Measurements from ENCODE around the gene TNRC6A. TPM values are rescaled to one million over a fixed set of nuclear protein-coding genes. Genes with fewer than 3 reads are reported as not detected.

Gene TNRC6A
- total RNA-seq, 1 experiment from 2014 or later = 41.6 TPM

DNA sequence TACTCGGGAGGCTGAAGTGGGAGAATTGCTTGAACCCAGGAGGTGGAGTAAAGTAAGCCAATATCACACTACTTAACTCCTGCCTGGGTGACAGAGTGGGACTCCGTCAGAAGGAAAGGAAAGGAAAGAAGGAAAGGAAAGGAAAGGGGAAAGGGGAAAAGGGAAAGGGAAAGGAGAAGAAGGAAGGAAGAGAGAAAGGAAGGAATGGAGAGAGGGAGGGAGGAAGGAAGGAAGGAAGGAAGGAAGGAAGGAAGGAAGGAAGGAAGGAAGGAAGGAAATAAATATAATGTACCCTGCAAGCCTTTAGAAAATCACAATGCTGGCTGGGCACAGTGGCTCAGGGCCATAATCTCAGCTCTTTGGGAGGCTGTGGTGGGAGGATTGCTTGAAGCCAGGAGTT lies 143.6 kb downstream of the TNRC6A start:
- Mint-ChIP-seq H3K27me3 (ENCODE audit: insufficient read depth, unreplicated experiment) (peaks cover 18% of the 10 kb centered on the region), H3K4me1 (ENCODE audit: insufficient read depth, unreplicated experiment) (no peaks in the 10 kb centered on the region), H3K9me3 (ENCODE audit: unreplicated experiment) (no peaks in the 10 kb centered on the region), H3K36me3 (ENCODE audit: insufficient read depth, unreplicated experiment) (no peaks in the 10 kb centered on the region), H3K27ac (ENCODE audit: low read depth, unreplicated experiment) (no peak overlapping the region), H3K4me3 (ENCODE audit: unreplicated experiment) (no peak overlapping the region)
- no TSS peak for BruUV-seq (replicated peaks)
- ChIA-PET CTCF (interaction anchor here (1.3 kb wide), 1 partner anchor 33 kb away, joined by 3 read pairs; no protein-coding TSS in a partner anchor), POLR2A (no interaction called here)
- TF ChIP-seq, protein P1, sequence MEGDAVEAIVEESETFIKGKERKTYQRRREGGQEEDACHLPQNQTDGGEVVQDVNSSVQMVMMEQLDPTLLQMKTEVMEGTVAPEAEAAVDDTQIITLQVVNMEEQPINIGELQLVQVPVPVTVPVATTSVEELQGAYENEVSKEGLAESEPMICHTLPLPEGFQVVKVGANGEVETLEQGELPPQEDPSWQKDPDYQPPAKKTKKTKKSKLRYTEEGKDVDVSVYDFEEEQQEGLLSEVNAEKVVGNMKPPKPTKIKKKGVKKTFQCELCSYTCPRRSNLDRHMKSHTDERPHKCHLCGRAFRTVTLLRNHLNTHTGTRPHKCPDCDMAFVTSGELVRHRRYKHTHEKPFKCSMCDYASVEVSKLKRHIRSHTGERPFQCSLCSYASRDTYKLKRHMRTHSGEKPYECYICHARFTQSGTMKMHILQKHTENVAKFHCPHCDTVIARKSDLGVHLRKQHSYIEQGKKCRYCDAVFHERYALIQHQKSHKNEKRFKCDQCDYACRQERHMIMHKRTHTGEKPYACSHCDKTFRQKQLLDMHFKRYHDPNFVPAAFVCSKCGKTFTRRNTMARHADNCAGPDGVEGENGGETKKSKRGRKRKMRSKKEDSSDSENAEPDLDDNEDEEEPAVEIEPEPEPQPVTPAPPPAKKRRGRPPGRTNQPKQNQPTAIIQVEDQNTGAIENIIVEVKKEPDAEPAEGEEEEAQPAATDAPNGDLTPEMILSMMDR (IDR thresholded peaks at IDR 0.05; ENCODE audit: unreplicated experiment) = no peak
- DNase-seq (ENCODE audit: unreplicated experiment) = no peak
- intact Hi-C loops (cut with micrococcal nuclease) = no loop called here

DNA sequence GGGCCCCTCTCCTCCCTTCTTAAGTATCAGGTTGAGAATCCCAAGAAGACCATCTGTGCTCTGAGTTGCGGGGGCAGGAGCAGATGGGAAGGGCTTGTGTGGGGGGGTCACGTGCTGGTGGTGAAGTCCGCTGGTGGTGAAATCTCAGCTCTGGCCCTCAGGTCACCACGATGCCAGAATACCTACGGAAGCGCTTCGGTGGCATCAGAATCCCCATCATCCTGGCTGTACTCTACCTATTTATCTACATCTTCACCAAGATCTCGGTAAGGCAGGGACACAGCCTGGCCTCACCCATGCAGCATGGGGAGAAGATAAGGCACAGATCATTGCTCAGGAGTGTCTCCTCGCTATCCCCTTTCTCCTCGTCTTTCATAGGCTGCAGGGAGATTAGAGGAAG lies 146.0 kb downstream of the TNRC6A start:
- no peak for DNase-seq (ENCODE audit: unreplicated experiment)
- Mint-ChIP-seq H3K9me3 (ENCODE audit: unreplicated experiment) (no peaks in the 10 kb centered on the region), H3K36me3 (ENCODE audit: insufficient read depth, unreplicated experiment) (no peaks in the 10 kb centered on the region), H3K27ac (ENCODE audit: low read depth, unreplicated experiment) (no peak overlapping the region), H3K4me1 (ENCODE audit: insufficient read depth, unreplicated experiment) (no peaks in the 10 kb centered on the region), H3K4me3 (ENCODE audit: unreplicated experiment) (no peak overlapping the region), H3K27me3 (ENCODE audit: insufficient read depth, unreplicated experiment) (peaks cover 18% of the 10 kb centered on the region)
- intact Hi-C loops (cut with micrococcal nuclease) = no loop called here
- ChIA-PET POLR2A (no interaction called here), CTCF (interaction anchor here (0.8 kb wide), 1 partner anchor 28 kb away, joined by 3 read pairs; no protein-coding TSS in a partner anchor)
- TF ChIP-seq, protein P1 (IDR thresholded peaks at IDR 0.05; ENCODE audit: unreplicated experiment) = no peak
- no TSS peak for BruUV-seq (replicated peaks)

Other genes starting within 250 kb of the TNRC6A start
- 50.1 and 57.3 TPM in 2 replicates for gene RBBP6, start 190.1 kb upstream of the TNRC6A start, total RNA-seq (2022)
- not detected in 2 replicates for gene SLC5A11, start 116.3 kb downstream of the TNRC6A start, total RNA-seq (2022)

Measured in MCF 10A (cell line).